ENCODE data around the gene ABCB1.

DNA sequence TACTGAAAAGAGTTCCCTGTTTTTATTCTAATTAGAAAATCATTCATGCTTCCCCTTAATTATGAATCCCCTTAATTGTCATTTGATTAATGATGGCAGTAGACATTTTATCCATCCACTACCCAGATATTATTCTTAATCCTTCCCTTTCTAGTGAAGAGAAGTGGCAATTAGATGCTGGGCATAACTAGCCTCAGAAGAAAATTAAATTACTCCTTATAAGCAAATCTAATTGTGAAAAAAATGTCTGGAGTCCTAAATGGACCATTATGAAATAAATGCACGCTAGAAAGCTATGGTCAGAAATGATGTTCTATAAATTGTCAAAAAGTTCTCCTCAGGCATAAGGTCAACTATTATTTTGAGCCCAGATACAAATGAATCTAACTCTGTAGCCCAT lies 4.5 kb downstream of the ABCB1 start:
- TF ChIP-seq, protein P1, sequence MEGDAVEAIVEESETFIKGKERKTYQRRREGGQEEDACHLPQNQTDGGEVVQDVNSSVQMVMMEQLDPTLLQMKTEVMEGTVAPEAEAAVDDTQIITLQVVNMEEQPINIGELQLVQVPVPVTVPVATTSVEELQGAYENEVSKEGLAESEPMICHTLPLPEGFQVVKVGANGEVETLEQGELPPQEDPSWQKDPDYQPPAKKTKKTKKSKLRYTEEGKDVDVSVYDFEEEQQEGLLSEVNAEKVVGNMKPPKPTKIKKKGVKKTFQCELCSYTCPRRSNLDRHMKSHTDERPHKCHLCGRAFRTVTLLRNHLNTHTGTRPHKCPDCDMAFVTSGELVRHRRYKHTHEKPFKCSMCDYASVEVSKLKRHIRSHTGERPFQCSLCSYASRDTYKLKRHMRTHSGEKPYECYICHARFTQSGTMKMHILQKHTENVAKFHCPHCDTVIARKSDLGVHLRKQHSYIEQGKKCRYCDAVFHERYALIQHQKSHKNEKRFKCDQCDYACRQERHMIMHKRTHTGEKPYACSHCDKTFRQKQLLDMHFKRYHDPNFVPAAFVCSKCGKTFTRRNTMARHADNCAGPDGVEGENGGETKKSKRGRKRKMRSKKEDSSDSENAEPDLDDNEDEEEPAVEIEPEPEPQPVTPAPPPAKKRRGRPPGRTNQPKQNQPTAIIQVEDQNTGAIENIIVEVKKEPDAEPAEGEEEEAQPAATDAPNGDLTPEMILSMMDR (IDR thresholded peaks at IDR 0.05) = no peak
- TF ChIP-seq POLR2A (IDR thresholded peaks at IDR 0.05) = no peak
